Neural progenitor cell (in vitro differentiated cells): ENCODE results near the gene DENND5B.
"Not testable (repeated sequence)": the region's sequence is repeated elsewhere in the genome, so short reads cannot be mapped to it uniquely, and the experiment has no call there.

Source experiments
- CTCF ChIP-seq: fragments of 200-600 bp; sonication (generic); IDR thresholded peaks from 2 replicates; pipeline ENCODE4 v1.5.1; 2017; ENCODE audit warnings: antibody characterized with exemption, mild to moderate bottlenecking
- EZH2phosphoT487 ChIP-seq: fragments of 200-600 bp; sonication (generic); IDR thresholded peaks from 2 replicates; pipeline ENCODE4 v1.6.1; 2017; ENCODE audit warnings: antibody characterized with exemption

GRCh38 chr12:31608299-31608698, 17.4 kb upstream of the DENND5B start:
- TF ChIP-seq CTCF, EZH2phosphoT487: not testable (repeated sequence)
